GM23338 (cell line): ENCODE measurements around the gene GRAMD2B.

ENCODE experiments used
- CREB1 ChIP-seq: fragments of 250-450 bp; sonication (Bioruptor Pico); IDR thresholded peaks from 2 replicates; pipeline ENCODE4 v1.5.0; 2020; ENCODE audit warnings: low read depth, mild to moderate bottlenecking, moderate library complexity
- EZH2phosphoT487 ChIP-seq: fragments of 200-600 bp; sonication (generic); IDR thresholded peaks from one replicate; pipeline ENCODE4 v1.8.1; 2018; ENCODE audit warnings: antibody characterized with exemption; ENCODE audit not compliant: unreplicated experiment
- STAT1 ChIP-seq: IDR thresholded peaks from one replicate; pipeline ENCODE4 v1.6.1; 2016; ENCODE audit warnings: antibody characterized with exemption; ENCODE audit not compliant: unreplicated experiment
- TF ChIP-seq, protein P1 (sequence below), 2 experiments: fragments of 200-600 bp in 1 of 2; sonication (generic) in 1 of 2; conservative IDR thresholded peaks; 2 replicates each; pipeline versions ENCODE4 v1.5.1 to v1.6.1; 2016 to 2017; ENCODE audit warnings: antibody characterized with exemption in 2 of 2, low read depth in 2 of 2, mild to moderate bottlenecking in 2 of 2, moderate library complexity in 1 of 2
- TF ChIP-seq, protein P2 (sequence below): IDR thresholded peaks from one replicate; pipeline ENCODE4 v1.6.1; 2018; ENCODE audit warnings: antibody characterized with exemption; ENCODE audit not compliant: unreplicated experiment

GRCh38 chr5:126460977-126461376 is 37.8 kb downstream of the GRAMD2B start:
- TF ChIP-seq, protein P1, sequence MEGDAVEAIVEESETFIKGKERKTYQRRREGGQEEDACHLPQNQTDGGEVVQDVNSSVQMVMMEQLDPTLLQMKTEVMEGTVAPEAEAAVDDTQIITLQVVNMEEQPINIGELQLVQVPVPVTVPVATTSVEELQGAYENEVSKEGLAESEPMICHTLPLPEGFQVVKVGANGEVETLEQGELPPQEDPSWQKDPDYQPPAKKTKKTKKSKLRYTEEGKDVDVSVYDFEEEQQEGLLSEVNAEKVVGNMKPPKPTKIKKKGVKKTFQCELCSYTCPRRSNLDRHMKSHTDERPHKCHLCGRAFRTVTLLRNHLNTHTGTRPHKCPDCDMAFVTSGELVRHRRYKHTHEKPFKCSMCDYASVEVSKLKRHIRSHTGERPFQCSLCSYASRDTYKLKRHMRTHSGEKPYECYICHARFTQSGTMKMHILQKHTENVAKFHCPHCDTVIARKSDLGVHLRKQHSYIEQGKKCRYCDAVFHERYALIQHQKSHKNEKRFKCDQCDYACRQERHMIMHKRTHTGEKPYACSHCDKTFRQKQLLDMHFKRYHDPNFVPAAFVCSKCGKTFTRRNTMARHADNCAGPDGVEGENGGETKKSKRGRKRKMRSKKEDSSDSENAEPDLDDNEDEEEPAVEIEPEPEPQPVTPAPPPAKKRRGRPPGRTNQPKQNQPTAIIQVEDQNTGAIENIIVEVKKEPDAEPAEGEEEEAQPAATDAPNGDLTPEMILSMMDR (conservative IDR thresholded peaks at IDR 0.05; ENCODE audit: low read depth in 2 of 2), result no peak
- no peak for TF ChIP-seq STAT1
- no peak for TF ChIP-seq CREB1
- TF ChIP-seq EZH2phosphoT487, result no peak
- TF ChIP-seq, protein P2, sequence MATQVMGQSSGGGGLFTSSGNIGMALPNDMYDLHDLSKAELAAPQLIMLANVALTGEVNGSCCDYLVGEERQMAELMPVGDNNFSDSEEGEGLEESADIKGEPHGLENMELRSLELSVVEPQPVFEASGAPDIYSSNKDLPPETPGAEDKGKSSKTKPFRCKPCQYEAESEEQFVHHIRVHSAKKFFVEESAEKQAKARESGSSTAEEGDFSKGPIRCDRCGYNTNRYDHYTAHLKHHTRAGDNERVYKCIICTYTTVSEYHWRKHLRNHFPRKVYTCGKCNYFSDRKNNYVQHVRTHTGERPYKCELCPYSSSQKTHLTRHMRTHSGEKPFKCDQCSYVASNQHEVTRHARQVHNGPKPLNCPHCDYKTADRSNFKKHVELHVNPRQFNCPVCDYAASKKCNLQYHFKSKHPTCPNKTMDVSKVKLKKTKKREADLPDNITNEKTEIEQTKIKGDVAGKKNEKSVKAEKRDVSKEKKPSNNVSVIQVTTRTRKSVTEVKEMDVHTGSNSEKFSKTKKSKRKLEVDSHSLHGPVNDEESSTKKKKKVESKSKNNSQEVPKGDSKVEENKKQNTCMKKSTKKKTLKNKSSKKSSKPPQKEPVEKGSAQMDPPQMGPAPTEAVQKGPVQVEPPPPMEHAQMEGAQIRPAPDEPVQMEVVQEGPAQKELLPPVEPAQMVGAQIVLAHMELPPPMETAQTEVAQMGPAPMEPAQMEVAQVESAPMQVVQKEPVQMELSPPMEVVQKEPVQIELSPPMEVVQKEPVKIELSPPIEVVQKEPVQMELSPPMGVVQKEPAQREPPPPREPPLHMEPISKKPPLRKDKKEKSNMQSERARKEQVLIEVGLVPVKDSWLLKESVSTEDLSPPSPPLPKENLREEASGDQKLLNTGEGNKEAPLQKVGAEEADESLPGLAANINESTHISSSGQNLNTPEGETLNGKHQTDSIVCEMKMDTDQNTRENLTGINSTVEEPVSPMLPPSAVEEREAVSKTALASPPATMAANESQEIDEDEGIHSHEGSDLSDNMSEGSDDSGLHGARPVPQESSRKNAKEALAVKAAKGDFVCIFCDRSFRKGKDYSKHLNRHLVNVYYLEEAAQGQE, result no peak
